SK-N-SH (cell line): ENCODE results near the gene ABHD2. TPM values are rescaled to one million over a fixed set of nuclear protein-coding genes. Genes with fewer than 3 reads are reported as not detected.

Experiments used
- CTCF ChIA-PET: fragments of 300-600, 350-600 bp; formaldehyde crosslinking; extraction: SDS; loops from one replicate; lab custom pipeline; 2021; lab: Yijun Ruan, JAX
- POLR2A ChIA-PET: fragments of 350-600 bp; sonication (Branson Sonifier 250); formaldehyde crosslinking; extraction: SDS; loops from one replicate; lab custom pipeline; 2020; ENCODE audit warnings: antibody characterized with exemption, inconsistent platforms; lab: Yijun Ruan, JAX
- DNase-seq: peaks from one replicate; pipeline ENCODE4 v3.0.0; 2012
- H2AFZ ChIP-seq: fragments of 200-600 bp; sonication (generic); 2 replicates; pipeline ENCODE4 v1.8.1; 2016; ENCODE audit warnings: antibody characterized with exemption, mild to moderate bottlenecking, low read depth
- H3F3A ChIP-seq: fragments of 200-600 bp; sonication (generic); replicated peaks from 2 replicates; pipeline ENCODE3; 2016; ENCODE audit warnings: antibody characterized with exemption, mild to moderate bottlenecking; ENCODE audit not compliant: insufficient read depth
- H3K27ac ChIP-seq, 2 experiments: fragments of 200-500 bp in 1 of 2; fragments of 200-600 bp in 1 of 2; sonication (Bioruptor generic) in 1 of 2; sonication (generic), shearing (Covaris generic) in 1 of 2; 2 replicates each; pipeline versions ENCODE4 v1.5.1 to v1.6.1; 2014 to 2016; ENCODE audit warnings: low read depth in 2 of 2, inconsistent platforms in 1 of 2, low read length in 1 of 2, mild to moderate bottlenecking in 1 of 2, mixed read lengths in 1 of 2
- H3K27me3 ChIP-seq: fragments of 200-600 bp; sonication (generic), shearing (Covaris generic); 2 replicates; pipeline ENCODE4 v1.6.1; 2016; ENCODE audit warnings: mixed run types; ENCODE audit not compliant: insufficient read depth
- H3K36me3 ChIP-seq, 2 experiments: fragments of 200-500 bp in 1 of 2; fragments of 200-600 bp in 1 of 2; sonication (Bioruptor generic) in 1 of 2; sonication (generic) in 1 of 2; replicated peaks in 1 of 2; 2 replicates each; pipeline versions ENCODE3 to v1.5.1; 2014 to 2016; ENCODE audit warnings: low read length in 1 of 2, mild to moderate bottlenecking in 1 of 2; ENCODE audit not compliant: insufficient read depth in 2 of 2, control insufficient read depth in 1 of 2
- H3K4me1 ChIP-seq, 2 experiments: fragments of 200-500 bp in 1 of 2; fragments of 200-600 bp in 1 of 2; sonication (Bioruptor generic) in 1 of 2; sonication (generic), shearing (Covaris generic) in 1 of 2; 2 replicates each; pipeline versions ENCODE4 v1.5.1 to v1.6.1; 2014 to 2016; ENCODE audit warnings: low read depth in 1 of 2, low read length in 1 of 2, mixed run types in 1 of 2; ENCODE audit not compliant: insufficient read depth in 2 of 2, control insufficient read depth in 1 of 2
- H3K4me2 ChIP-seq: fragments of 200-600 bp; sonication (generic), shearing (Covaris generic); 2 replicates; pipeline ENCODE4 v1.6.1; 2017; ENCODE audit warnings: mixed run types
- H3K4me3 ChIP-seq, 2 experiments: fragments of 200-500 bp in 1 of 2; fragments of 200-600 bp in 1 of 2; sonication (Bioruptor generic) in 1 of 2; sonication (generic), shearing (Covaris generic) in 1 of 2; 2 replicates each; pipeline versions ENCODE4 v1.5.1 to v1.8.1; 2014 to 2016; ENCODE audit warnings: low read depth in 2 of 2, inconsistent platforms in 1 of 2, low read length in 1 of 2, mild to moderate bottlenecking in 1 of 2, mixed read lengths in 1 of 2, moderate library complexity in 1 of 2
- H3K79me2 ChIP-seq: fragments of 200-600 bp; sonication (generic); 2 replicates; pipeline ENCODE4 v1.8.1; 2017; ENCODE audit warnings: mild to moderate bottlenecking; ENCODE audit not compliant: insufficient read depth
- H3K9ac ChIP-seq: fragments of 200-600 bp; sonication (generic); 2 replicates; pipeline ENCODE4 v1.6.1; 2017; ENCODE audit warnings: mixed run types
- H3K9me2 ChIP-seq: fragments of 200-600 bp; sonication (generic); 2 replicates; pipeline ENCODE4 v1.6.1; 2017; ENCODE audit warnings: mixed run types
- H3K9me3 ChIP-seq: fragments of 200-600 bp; sonication (generic); 2 replicates; pipeline ENCODE4 v1.6.1; 2017; ENCODE audit warnings: mixed run types, mild to moderate bottlenecking, moderate library complexity
- H4K20me1 ChIP-seq: fragments of 200-600 bp; sonication (generic); 2 replicates; pipeline ENCODE4 v1.6.1; 2017; ENCODE audit warnings: mild to moderate bottlenecking, mixed run types; ENCODE audit not compliant: insufficient read depth
- CHD2 ChIP-seq: fragments of 150-350 bp; IDR thresholded peaks from 2 replicates; pipeline ENCODE4 v1.6.1; 2018; ENCODE audit warnings: low read length; ENCODE audit not compliant: partially characterized antibody
- ELF1 ChIP-seq: IDR thresholded peaks from 2 replicates; pipeline ENCODE4 v1.4.0; 2012
- FOSL2 ChIP-seq: IDR thresholded peaks from 2 replicates; pipeline ENCODE4 v1.4.0; 2012; ENCODE audit warnings: low read depth, mild to moderate bottlenecking, moderate library complexity, borderline replicate concordance
- FOXJ3 ChIP-seq: sonication (generic); formaldehyde crosslinking; IDR thresholded peaks from 2 replicates; pipeline ENCODE4 v1.5.1; 2020; ENCODE audit warnings: mild to moderate bottlenecking, missing genetic modification reagents
- FOXM1 ChIP-seq: IDR thresholded peaks from 2 replicates; pipeline ENCODE4 v1.4.0; 2012; ENCODE audit warnings: low read depth, mild to moderate bottlenecking
- GATA2 ChIP-seq: sonication (generic); formaldehyde crosslinking; IDR thresholded peaks from 2 replicates; pipeline ENCODE4 v1.5.0; 2020; ENCODE audit warnings: mild to moderate bottlenecking, missing genetic modification reagents
- JUND ChIP-seq: IDR thresholded peaks from 2 replicates; pipeline ENCODE4 v1.4.0; 2012
- MEF2A ChIP-seq: IDR thresholded peaks from 2 replicates; pipeline ENCODE4 v1.4.0; 2012; ENCODE audit warnings: low read depth, borderline replicate concordance
- NFIC ChIP-seq: IDR thresholded peaks from 2 replicates; pipeline ENCODE4 v1.4.0; 2012; ENCODE audit warnings: borderline replicate concordance
- NRF1 ChIP-seq: IDR thresholded peaks from 2 replicates; pipeline ENCODE4 v1.6.1; 2012; ENCODE audit warnings: low read depth, mild to moderate bottlenecking, low read length
- POLR2AphosphoS5 ChIP-seq: IDR thresholded peaks from 2 replicates; pipeline ENCODE4 v1.6.1; 2012; ENCODE audit warnings: low read depth, low read length
- RXRA ChIP-seq: IDR thresholded peaks from 2 replicates; pipeline ENCODE4 v1.4.0; 2012; ENCODE audit warnings: low read depth, mild to moderate bottlenecking, borderline replicate concordance
- SIN3A ChIP-seq: IDR thresholded peaks from 2 replicates; pipeline ENCODE4 v1.6.1; 2012; ENCODE audit warnings: low read depth, mild to moderate bottlenecking, low read length, moderate library complexity, borderline replicate concordance
- SMC3 ChIP-seq: IDR thresholded peaks from 2 replicates; pipeline ENCODE4 v1.6.1; 2012; ENCODE audit warnings: low read depth, low read length, improper control_type of control experiment
- TCF12 ChIP-seq: IDR thresholded peaks from 2 replicates; pipeline ENCODE4 v1.4.0; 2012
- WGBS: methylation state at CpG from one replicate; pipeline ENCODE4 v1.1.6; 2017; ENCODE audit warnings: low lambda C conversion rate; 5-methylcytosine and 5-hydroxymethylcytosine counted together
- polyA plus RNA-seq, 3 experiments: library from polyadenylated mRNA; depleted of rRNA; stranded (reverse); fragments of >200 nt; gene quantifications; 2 replicates each; pipeline ENCODE4 v1.2.3, GENCODE V29; 2012
- TF ChIP-seq, protein P1 (sequence below): IDR thresholded peaks from 2 replicates; pipeline ENCODE4 v1.6.1; 2012; ENCODE audit warnings: mild to moderate bottlenecking, low read depth, low read length, moderate library complexity
- TF ChIP-seq, protein P2 (sequence below): IDR thresholded peaks from 2 replicates; pipeline ENCODE4 v1.4.0; 2012; ENCODE audit warnings: low read depth
- TF ChIP-seq, protein P3 (sequence below): IDR thresholded peaks from 2 replicates; pipeline ENCODE4 v1.4.0; 2012; ENCODE audit warnings: low read depth, borderline replicate concordance
- TF ChIP-seq, protein P4 (sequence below): fragments of 150-350 bp; IDR thresholded peaks from 2 replicates; pipeline ENCODE4 v1.6.1; 2016; ENCODE audit warnings: mild to moderate bottlenecking, low read depth, low read length

The ABHD2 gene
- polyA plus RNA-seq, 1 of the 3 experiments (the other 2 are of a cell fraction) = 19.2 TPM

DNA sequence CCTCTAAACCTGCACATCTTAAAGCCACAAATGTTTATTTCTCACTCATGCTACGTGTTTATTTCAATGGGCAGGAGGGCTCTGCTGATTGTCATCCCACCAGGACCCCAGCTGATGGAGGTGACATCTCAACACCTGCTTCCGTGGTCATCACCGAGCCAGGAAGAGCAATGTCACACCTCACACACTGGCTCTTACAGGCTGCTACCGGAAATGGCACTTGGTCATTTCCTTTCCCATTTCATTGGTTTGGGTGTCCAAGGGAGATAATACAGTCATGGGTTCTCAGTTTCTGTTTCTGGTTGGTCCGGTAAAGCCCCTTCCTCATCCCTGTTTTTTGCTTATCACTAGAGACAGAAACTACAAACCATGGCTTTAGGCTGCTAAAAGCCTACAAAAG, 41.9 kb downstream of the ABHD2 start:
- Histone ChIP-seq H4K20me1 (no peaks in the 10 kb centered on the region), H3K9me2 (no peaks in the 10 kb centered on the region), H3K4me1 (peaks cover 0 to 4% of the 10 kb centered on the region in 2 experiments; a peak in 3 of 4 replicates), H3K79me2 (no peaks in the 10 kb centered on the region), H3K27me3 (no peaks in the 10 kb centered on the region), H2AFZ (no peak overlapping the region), H3K4me2 (no peak overlapping the region), H3K36me3 (peaks cover 9 to 45% of the 10 kb centered on the region in 2 experiments), H3K9me3 (no peaks in the 10 kb centered on the region), H3K4me3 (no peak overlapping the region), H3K9ac (no peak overlapping the region), H3F3A (no peaks in the 10 kb centered on the region), H3K27ac (no peak overlapping the region)
- ChIA-PET CTCF (interaction anchor here (0.6 to 8.4 kb wide), 24 partner anchors 9 to 225 kb away, joined by 3 to 134 read pairs (median 6); partner anchors contain the start of gene ABHD2), POLR2A (no interaction called here)
- DNase-seq = no peak
- TF ChIP-seq NFIC (no peak), FOXM1 (no peak), TCF12 (no peak), FOSL2 (no peak), ELF1 (no peak), JUND (no peak), NRF1 (no peak), CHD2 (no peak), MEF2A (no peak), FOXJ3 (no peak)
- TF ChIP-seq, protein P1, sequence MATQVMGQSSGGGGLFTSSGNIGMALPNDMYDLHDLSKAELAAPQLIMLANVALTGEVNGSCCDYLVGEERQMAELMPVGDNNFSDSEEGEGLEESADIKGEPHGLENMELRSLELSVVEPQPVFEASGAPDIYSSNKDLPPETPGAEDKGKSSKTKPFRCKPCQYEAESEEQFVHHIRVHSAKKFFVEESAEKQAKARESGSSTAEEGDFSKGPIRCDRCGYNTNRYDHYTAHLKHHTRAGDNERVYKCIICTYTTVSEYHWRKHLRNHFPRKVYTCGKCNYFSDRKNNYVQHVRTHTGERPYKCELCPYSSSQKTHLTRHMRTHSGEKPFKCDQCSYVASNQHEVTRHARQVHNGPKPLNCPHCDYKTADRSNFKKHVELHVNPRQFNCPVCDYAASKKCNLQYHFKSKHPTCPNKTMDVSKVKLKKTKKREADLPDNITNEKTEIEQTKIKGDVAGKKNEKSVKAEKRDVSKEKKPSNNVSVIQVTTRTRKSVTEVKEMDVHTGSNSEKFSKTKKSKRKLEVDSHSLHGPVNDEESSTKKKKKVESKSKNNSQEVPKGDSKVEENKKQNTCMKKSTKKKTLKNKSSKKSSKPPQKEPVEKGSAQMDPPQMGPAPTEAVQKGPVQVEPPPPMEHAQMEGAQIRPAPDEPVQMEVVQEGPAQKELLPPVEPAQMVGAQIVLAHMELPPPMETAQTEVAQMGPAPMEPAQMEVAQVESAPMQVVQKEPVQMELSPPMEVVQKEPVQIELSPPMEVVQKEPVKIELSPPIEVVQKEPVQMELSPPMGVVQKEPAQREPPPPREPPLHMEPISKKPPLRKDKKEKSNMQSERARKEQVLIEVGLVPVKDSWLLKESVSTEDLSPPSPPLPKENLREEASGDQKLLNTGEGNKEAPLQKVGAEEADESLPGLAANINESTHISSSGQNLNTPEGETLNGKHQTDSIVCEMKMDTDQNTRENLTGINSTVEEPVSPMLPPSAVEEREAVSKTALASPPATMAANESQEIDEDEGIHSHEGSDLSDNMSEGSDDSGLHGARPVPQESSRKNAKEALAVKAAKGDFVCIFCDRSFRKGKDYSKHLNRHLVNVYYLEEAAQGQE = no peak
- TF ChIP-seq, protein P2, sequence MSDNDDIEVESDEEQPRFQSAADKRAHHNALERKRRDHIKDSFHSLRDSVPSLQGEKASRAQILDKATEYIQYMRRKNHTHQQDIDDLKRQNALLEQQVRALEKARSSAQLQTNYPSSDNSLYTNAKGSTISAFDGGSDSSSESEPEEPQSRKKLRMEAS = no peak
- TF ChIP-seq, protein P3, sequence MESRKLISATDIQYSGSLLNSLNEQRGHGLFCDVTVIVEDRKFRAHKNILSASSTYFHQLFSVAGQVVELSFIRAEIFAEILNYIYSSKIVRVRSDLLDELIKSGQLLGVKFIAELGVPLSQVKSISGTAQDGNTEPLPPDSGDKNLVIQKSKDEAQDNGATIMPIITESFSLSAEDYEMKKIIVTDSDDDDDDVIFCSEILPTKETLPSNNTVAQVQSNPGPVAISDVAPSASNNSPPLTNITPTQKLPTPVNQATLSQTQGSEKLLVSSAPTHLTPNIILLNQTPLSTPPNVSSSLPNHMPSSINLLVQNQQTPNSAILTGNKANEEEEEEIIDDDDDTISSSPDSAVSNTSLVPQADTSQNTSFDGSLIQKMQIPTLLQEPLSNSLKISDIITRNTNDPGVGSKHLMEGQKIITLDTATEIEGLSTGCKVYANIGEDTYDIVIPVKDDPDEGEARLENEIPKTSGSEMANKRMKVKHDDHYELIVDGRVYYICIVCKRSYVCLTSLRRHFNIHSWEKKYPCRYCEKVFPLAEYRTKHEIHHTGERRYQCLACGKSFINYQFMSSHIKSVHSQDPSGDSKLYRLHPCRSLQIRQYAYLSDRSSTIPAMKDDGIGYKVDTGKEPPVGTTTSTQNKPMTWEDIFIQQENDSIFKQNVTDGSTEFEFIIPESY = no peak
- WGBS = 94% methylated on average over 5 of the region's 5 CpGs

DNA sequence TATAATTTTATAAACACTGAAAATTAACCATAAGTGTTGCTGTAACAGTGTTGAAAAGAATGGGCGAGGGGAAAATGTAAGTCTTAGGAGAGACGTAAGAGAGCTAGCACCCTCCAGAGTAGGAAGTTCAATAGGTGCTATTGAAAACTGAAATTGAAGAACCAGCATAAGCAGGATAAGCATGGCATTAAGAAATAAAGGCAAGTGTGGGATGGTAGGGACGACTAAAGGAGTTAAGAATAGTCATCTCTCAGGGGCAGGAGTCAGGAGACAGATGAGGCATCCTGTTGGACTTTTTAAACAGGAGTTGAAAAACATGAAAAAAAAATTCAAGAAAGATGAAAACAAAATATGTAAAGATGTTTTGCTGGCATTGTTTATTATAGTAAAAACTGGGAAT, 43.5 kb downstream of the ABHD2 start:
- no peak overlapping the region for H3K27ac ChIP-seq
- no peaks in the 10 kb centered on the region for H3K27me3 ChIP-seq
- H3F3A ChIP-seq = no peaks in the 10 kb centered on the region
- H3K4me1 ChIP-seq = peaks cover 0 to 9% of the 10 kb centered on the region in 2 experiments; a peak in 3 of 4 replicates
- H3K9me3 ChIP-seq = no peaks in the 10 kb centered on the region
- ChIA-PET CTCF (interaction anchor here (0.9 to 8.4 kb wide), 6 partner anchors 14 to 75 kb away, joined by 3 to 134 read pairs (median 12); no protein-coding TSS in a partner anchor), POLR2A (no interaction called here)
- H3K4me3 ChIP-seq = no peak overlapping the region
- no peaks in the 10 kb centered on the region for H3K9me2 ChIP-seq
- no peak overlapping the region for H2AFZ ChIP-seq
- H3K79me2 ChIP-seq = no peaks in the 10 kb centered on the region; the same call in 1 of the 2 replicates
- WGBS = 90% methylated on average over 3 of the region's 3 CpGs
- peaks cover under 1 to 31% of the 10 kb centered on the region in 2 experiments for H3K36me3 ChIP-seq
- H4K20me1 ChIP-seq = no peaks in the 10 kb centered on the region
- H3K4me2 ChIP-seq = no peak overlapping the region
- no peak overlapping the region for H3K9ac ChIP-seq
- DNase-seq = no peak
- TF ChIP-seq FOSL2 (no peak), GATA2 (CRISPR knock-in tag) (no peak), SMC3 (no peak), SIN3A (no peak), RXRA (no peak), POLR2AphosphoS5 (no peak), ELF1 (no peak)
- TF ChIP-seq, protein P1 = no peak
- TF ChIP-seq, protein P4, sequence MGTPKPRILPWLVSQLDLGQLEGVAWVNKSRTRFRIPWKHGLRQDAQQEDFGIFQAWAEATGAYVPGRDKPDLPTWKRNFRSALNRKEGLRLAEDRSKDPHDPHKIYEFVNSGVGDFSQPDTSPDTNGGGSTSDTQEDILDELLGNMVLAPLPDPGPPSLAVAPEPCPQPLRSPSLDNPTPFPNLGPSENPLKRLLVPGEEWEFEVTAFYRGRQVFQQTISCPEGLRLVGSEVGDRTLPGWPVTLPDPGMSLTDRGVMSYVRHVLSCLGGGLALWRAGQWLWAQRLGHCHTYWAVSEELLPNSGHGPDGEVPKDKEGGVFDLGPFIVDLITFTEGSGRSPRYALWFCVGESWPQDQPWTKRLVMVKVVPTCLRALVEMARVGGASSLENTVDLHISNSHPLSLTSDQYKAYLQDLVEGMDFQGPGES = no peak
